Activated CD4-positive, alpha-beta memory T cell treated with anti-CD3 and anti-CD28 coated beads, Interleukin-2, amount 10 ng/mL, durations not matched to agents 7 days and 5 days (primary cell): Measurements from ENCODE around the gene CCDC192. TPM values are rescaled to one million over a fixed set of nuclear protein-coding genes. Genes with fewer than 3 reads are reported as not detected.

Experiments used
- CTCF ChIA-PET: fragments of 350-600 bp; sonication (Branson Sonifier 250); formaldehyde crosslinking; loops from one replicate; lab custom pipeline; 2021; ENCODE audit warnings: antibody characterized with exemption, inconsistent platforms; lab: Charles Lee
- POLR2A ChIA-PET: fragments of 350-600 bp; sonication (Branson Sonifier 250); formaldehyde crosslinking; loops from one replicate; lab custom pipeline; 2021; ENCODE audit warnings: antibody characterized with exemption; lab: Charles Lee
- DNase-seq: peaks from one replicate; pipeline ENCODE4 v3.0.0-alpha.2; 2020
- H3K27ac Mint-ChIP-seq: one replicate; pipeline ENCODE4 v1.8.0; 2021; ENCODE audit warnings: mild to moderate bottlenecking, mixed read lengths
- H3K27me3 Mint-ChIP-seq: one replicate; pipeline ENCODE4 v1.8.0; 2021; ENCODE audit warnings: mixed read lengths
- H3K36me3 Mint-ChIP-seq: one replicate; pipeline ENCODE4 v1.8.0; 2021; ENCODE audit warnings: low read depth, mixed read lengths
- H3K4me1 Mint-ChIP-seq: one replicate; pipeline ENCODE4 v1.8.0; 2021; ENCODE audit warnings: mixed read lengths
- H3K4me3 Mint-ChIP-seq: one replicate; pipeline ENCODE4 v1.8.0; 2021; ENCODE audit warnings: mild to moderate bottlenecking, mixed read lengths
- H3K9me3 Mint-ChIP-seq: one replicate; pipeline ENCODE4 v1.8.0; 2021; ENCODE audit warnings: mixed read lengths
- total RNA-seq, 2 experiments: library from RNA; stranded (reverse); gene quantifications; one replicate each; pipeline ENCODE4 v1.2.3, GENCODE V29; 2021

The CCDC192 gene
- total RNA-seq, 2 experiments from 2014 or later: not detected

DNA sequence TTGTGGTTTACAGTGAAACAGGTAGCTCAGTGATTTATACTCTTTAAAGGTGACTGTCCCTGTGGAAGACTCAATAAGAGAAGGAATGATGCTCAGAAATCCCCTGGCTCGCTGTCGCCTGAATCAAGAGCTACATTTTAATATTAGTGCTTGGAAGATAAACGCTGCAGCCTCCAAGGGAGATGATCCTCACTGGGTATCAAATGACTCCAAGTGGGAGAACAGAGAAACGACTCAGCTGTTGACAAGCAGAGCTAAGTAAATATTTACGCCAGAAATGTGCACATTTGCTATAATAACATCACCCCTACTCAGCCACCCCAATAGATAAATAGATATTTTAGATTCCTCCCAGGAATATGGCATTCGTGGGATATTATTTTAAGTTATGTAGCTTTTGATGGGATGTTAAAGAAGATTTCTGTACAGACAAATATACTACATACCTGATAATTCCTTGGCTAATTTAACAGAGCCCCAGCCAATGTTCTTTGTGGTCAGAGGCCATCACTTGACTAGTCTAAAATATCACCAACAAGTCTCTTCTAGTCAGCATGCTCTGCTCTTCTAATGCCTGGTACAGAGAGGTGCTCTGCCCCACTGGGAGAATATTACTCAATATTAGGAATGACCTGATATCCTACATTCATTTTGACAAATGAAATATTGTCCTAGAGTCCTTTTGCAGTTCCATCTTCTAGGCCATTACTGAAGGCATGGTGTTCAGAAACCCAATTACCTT, 18.3 kb upstream of the CCDC192 start:
- no peaks in the 10 kb centered on the region for H3K36me3 Mint-ChIP-seq
- H3K4me3 Mint-ChIP-seq: no peak overlapping the region
- CTCF ChIA-PET: no interaction called here
- POLR2A ChIA-PET: no interaction called here
- no peak for DNase-seq
- H3K9me3 Mint-ChIP-seq: no peaks in the 10 kb centered on the region
- no peak overlapping the region for H3K27ac Mint-ChIP-seq
- H3K4me1 Mint-ChIP-seq: no peaks in the 10 kb centered on the region
- H3K27me3 Mint-ChIP-seq: peaks cover 1% of the 10 kb centered on the region

DNA sequence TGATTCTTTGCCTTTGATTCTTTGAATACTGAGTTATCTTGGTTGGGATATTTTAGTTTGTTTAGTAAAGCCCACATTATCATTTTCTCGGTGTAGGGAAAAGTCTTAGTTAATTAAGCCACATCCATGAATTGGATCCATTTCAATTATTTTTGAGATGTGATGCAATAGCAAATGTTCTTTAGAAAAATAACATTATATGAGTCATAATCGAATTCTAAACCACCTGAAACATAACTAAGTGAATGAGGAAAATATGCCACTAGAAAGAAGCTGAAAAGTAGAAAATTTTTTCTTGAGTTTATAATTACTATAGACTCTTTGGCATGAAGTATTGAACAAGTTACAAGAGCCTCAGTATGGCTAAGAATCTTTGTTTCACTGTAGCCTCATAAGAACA, 17.5 kb upstream of the CCDC192 start:
- no peak for DNase-seq
- H3K27me3 Mint-ChIP-seq: peaks cover 1% of the 10 kb centered on the region
- POLR2A ChIA-PET: no interaction called here
- H3K9me3 Mint-ChIP-seq: no peaks in the 10 kb centered on the region
- H3K4me3 Mint-ChIP-seq: no peak overlapping the region
- CTCF ChIA-PET: no interaction called here
- no peaks in the 10 kb centered on the region for H3K4me1 Mint-ChIP-seq
- H3K36me3 Mint-ChIP-seq: no peaks in the 10 kb centered on the region
- no peak overlapping the region for H3K27ac Mint-ChIP-seq

DNA sequence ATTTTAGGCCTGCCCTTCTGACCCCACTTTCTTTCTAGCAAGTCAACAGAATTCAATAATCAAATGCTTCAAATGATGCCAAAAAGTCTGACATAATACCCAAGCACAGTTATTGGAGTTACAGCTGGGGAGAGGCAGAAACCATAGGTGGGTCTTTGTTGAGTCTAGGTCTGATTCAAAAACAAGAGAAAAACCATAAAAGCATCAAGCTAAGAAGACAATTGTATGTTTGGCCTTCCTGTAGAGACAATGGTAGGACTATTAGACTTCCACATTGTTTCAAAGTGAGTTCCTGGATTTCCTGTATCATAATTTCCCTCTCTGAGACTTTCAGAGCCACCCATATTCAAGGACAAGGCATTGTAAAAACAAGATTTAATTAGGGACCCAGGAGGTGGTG, 16.8 kb upstream of the CCDC192 start:
- Mint-ChIP-seq H3K36me3 (no peaks in the 10 kb centered on the region), H3K27ac (no peak overlapping the region), H3K4me1 (no peaks in the 10 kb centered on the region), H3K9me3 (no peaks in the 10 kb centered on the region), H3K27me3 (peaks cover 1% of the 10 kb centered on the region), H3K4me3 (no peak overlapping the region)
- DNase-seq: no peak
- ChIA-PET POLR2A (no interaction called here), CTCF (no interaction called here)

GRCh38 chr5:127694518-127695171, 8.5 kb upstream of the CCDC192 start:
- Mint-ChIP-seq H3K36me3 (no peaks in the 10 kb centered on the region), H3K27me3 (peaks cover 11% of the 10 kb centered on the region), H3K9me3 (no peaks in the 10 kb centered on the region), H3K4me1 (no peaks in the 10 kb centered on the region), H3K27ac (no peak overlapping the region), H3K4me3 (no peak overlapping the region)
- CTCF ChIA-PET: no interaction called here
- POLR2A ChIA-PET: no interaction called here
- no peak for DNase-seq

DNA sequence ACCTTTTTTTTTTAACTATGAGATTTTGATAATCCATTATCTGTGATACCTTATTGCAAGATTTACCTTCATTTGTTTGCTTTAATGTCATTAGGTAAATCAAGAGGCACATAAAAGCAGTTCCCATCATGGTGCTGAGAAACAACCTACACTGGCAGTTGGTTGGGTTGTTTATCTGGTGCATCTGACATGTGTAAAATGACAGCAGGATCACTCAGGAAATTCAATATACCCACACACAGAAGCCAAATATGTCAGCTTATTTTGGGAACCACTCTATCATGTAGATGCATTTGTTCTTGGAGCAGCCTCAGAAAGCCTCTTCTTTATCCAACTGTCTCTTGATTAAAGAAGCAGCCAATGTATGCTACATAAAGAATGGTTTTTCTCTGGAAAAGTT, 7.8 kb upstream of the CCDC192 start:
- H3K4me3 Mint-ChIP-seq: no peak overlapping the region
- no peaks in the 10 kb centered on the region for H3K4me1 Mint-ChIP-seq
- ChIA-PET POLR2A (no interaction called here), CTCF (no interaction called here)
- H3K36me3 Mint-ChIP-seq: no peaks in the 10 kb centered on the region
- DNase-seq: no peak
- H3K27ac Mint-ChIP-seq: no peak overlapping the region
- peaks cover 11% of the 10 kb centered on the region for H3K27me3 Mint-ChIP-seq
- no peaks in the 10 kb centered on the region for H3K9me3 Mint-ChIP-seq

DNA sequence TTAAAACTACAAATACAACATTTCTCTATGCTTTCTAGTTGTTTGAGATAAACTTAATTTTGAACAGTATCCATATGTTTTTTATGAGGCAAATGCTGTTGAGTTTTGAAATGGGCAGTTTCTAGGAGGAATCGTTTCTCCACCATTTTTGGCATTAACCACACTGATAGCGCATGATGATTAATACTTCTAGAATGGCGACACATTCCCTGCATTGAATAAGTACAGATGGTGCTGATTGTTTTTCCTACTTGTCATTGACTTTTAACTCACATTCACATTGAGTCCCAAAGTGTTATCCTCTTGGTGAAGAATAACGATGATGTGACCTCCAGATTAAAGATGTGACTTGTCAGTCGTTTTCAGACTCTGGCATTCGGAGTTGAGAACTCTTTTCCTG, 6.5 kb upstream of the CCDC192 start:
- no peak for DNase-seq
- no peak overlapping the region for H3K4me3 Mint-ChIP-seq
- POLR2A ChIA-PET: no interaction called here
- H3K4me1 Mint-ChIP-seq: no peaks in the 10 kb centered on the region
- H3K9me3 Mint-ChIP-seq: no peaks in the 10 kb centered on the region
- H3K27ac Mint-ChIP-seq: no peak overlapping the region
- CTCF ChIA-PET: no interaction called here
- H3K27me3 Mint-ChIP-seq: peaks cover 11% of the 10 kb centered on the region
- H3K36me3 Mint-ChIP-seq: no peaks in the 10 kb centered on the region

DNA sequence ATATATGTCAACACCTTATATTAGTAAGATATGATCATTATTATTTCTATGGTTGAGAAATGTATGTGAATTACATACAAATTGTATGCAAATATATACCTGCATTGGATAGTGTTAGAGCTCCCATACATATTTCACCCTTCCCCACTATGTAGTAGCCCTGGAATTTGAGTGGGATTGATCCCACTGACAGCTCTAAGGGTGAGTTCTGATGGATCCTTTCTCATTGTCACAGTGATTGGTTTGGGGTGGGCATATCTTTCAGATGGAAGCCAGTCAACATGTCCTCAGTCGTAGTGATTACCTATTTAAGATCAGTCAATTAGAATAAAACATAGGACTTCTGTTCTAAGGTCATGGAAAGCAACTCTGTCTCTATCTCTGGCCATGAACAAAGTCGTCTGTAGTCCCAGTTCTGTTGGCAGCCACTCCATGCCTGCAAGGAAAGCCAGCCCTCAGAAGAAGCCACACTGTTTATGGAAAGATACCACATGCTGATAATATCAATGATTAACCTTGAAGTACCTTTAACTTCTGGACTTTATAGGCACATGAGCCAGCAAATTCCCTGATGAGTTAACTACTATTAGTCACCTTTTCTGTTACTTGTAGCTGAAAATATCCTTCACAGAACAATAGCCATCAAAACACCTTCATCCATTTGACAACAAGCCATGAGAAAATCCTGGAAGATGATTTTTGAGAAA, 5.1 kb upstream of the CCDC192 start:
- Mint-ChIP-seq H3K4me1 (peaks cover 4% of the 10 kb centered on the region), H3K27me3 (peaks cover 6% of the 10 kb centered on the region), H3K4me3 (no peak overlapping the region), H3K36me3 (no peaks in the 10 kb centered on the region), H3K9me3 (no peaks in the 10 kb centered on the region), H3K27ac (no peak overlapping the region)
- DNase-seq: no peak
- ChIA-PET POLR2A (no interaction called here), CTCF (no interaction called here)

- Mint-ChIP-seq H3K36me3 (no peaks in the 10 kb centered on the region), H3K4me3 (no peak overlapping the region), H3K27ac (no peak overlapping the region), H3K4me1 (peaks cover 5% of the 10 kb centered on the region), H3K9me3 (no peaks in the 10 kb centered on the region), H3K27me3 (peaks cover 2% of the 10 kb centered on the region)
- ChIA-PET POLR2A (no interaction called here), CTCF (no interaction called here)
- DNase-seq: no peak
Measured at GRCh38 chr5:127699416-127699815, 3.8 kb upstream of the CCDC192 start.

DNA sequence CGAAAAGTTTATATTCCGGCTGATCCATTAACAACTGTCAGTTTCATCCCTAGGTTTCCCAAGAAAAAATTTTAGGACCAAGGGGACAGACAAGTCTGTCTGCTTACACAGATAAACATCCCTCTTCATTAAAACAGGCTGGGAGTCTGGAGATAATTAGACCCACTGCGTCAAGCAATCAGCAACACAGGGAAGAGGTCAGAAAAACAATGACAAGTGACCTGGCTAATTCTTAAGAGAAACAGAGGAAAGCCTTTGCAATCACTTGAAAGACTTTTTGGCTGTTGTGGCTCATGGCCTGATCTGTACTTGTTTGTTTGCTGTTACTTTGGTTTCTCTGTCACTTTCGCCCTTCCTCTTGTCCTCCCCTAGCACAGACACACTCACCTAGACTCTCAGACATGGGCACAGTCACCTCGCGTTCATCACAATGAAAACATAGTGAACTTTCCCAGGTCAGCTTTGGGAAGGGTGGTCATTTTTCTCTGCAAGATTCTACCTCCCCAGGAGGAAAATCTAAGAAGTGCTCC, 2.9 kb upstream of the CCDC192 start:
- no peak for DNase-seq
- ChIA-PET CTCF (no interaction called here), POLR2A (no interaction called here)
- no peak overlapping the region for H3K27ac Mint-ChIP-seq
- H3K4me3 Mint-ChIP-seq: no peak overlapping the region
- H3K27me3 Mint-ChIP-seq: peaks cover 2% of the 10 kb centered on the region
- H3K9me3 Mint-ChIP-seq: no peaks in the 10 kb centered on the region
- no peaks in the 10 kb centered on the region for H3K36me3 Mint-ChIP-seq
- peaks cover 5% of the 10 kb centered on the region for H3K4me1 Mint-ChIP-seq

GRCh38 chr5:127702434-127702833, 757 bp upstream of the CCDC192 start:
- CTCF ChIA-PET: no interaction called here
- Mint-ChIP-seq H3K4me1 (peaks cover 5% of the 10 kb centered on the region), H3K9me3 (no peaks in the 10 kb centered on the region), H3K4me3 (no peak overlapping the region), H3K27ac (no peak overlapping the region), H3K36me3 (no peaks in the 10 kb centered on the region), H3K27me3 (peaks cover 7% of the 10 kb centered on the region)
- POLR2A ChIA-PET: no interaction called here
- DNase-seq: no peak

DNA sequence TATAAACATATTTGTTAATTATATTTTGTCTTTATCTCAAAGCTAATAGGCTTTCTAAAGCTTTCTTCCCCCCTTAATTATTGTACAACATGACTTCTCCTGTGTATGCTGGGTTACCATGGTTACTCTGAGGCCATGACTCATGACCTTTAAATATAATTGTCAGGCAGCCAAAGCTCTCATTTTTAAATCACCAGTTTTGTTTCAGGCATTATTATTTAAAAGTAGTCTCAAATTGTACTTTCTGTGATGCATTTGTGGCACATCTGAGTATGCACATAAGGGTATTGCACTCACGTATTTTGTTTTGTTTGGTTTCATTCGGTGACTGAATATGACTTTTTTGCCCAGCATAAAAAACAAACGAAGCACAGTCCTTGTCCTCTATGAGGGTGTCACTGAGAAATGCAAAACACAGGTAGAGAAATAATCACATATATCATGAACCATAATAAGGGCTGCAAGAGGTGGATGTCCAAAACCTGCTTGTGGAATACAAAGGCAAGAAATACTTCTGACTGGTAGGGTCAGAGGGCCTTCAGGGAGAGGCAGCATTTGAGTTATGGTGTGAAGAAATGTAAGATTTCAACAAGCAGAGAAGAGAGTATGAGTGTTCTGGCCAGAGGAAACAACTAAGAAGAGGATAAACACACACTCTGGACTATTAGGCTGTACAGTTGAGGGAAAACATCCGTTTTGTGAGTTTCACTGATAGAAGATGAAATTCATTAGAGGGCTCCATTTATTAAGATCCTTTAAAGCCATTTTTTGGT, 2.1 kb downstream of the CCDC192 start:
- peaks cover 5% of the 10 kb centered on the region for H3K4me1 Mint-ChIP-seq
- peaks cover 10% of the 10 kb centered on the region for H3K27me3 Mint-ChIP-seq
- POLR2A ChIA-PET: no interaction called here
- no peak for DNase-seq
- CTCF ChIA-PET: no interaction called here
- H3K4me3 Mint-ChIP-seq: no peak overlapping the region
- no peaks in the 10 kb centered on the region for H3K9me3 Mint-ChIP-seq
- H3K36me3 Mint-ChIP-seq: no peaks in the 10 kb centered on the region
- no peak overlapping the region for H3K27ac Mint-ChIP-seq

- Mint-ChIP-seq H3K9me3 (no peaks in the 10 kb centered on the region), H3K27me3 (peaks cover 10% of the 10 kb centered on the region), H3K4me1 (peaks cover 5% of the 10 kb centered on the region), H3K36me3 (no peaks in the 10 kb centered on the region), H3K27ac (no peak overlapping the region), H3K4me3 (no peak overlapping the region)
- ChIA-PET POLR2A (no interaction called here), CTCF (no interaction called here)
- no peak for DNase-seq
Measured at GRCh38 chr5:127706691-127707090, 3.5 kb downstream of the CCDC192 start.

GRCh38 chr5:127707209-127707608, 4.0 kb downstream of the CCDC192 start:
- no peak overlapping the region for H3K4me3 Mint-ChIP-seq
- no peaks in the 10 kb centered on the region for H3K36me3 Mint-ChIP-seq
- DNase-seq: no peak
- H3K4me1 Mint-ChIP-seq: peaks cover 5% of the 10 kb centered on the region
- CTCF ChIA-PET: no interaction called here
- POLR2A ChIA-PET: no interaction called here
- no peak overlapping the region for H3K27ac Mint-ChIP-seq
- no peaks in the 10 kb centered on the region for H3K9me3 Mint-ChIP-seq
- peaks cover 12% of the 10 kb centered on the region for H3K27me3 Mint-ChIP-seq
